ENCODE results near the gene PTP4A1. TPM values are rescaled to one million over a fixed set of nuclear protein-coding genes. Genes with fewer than 3 reads are reported as not detected.

Gene PTP4A1
- total RNA-seq, 1 donor from 2014 or later, result 181 TPM

DNA sequence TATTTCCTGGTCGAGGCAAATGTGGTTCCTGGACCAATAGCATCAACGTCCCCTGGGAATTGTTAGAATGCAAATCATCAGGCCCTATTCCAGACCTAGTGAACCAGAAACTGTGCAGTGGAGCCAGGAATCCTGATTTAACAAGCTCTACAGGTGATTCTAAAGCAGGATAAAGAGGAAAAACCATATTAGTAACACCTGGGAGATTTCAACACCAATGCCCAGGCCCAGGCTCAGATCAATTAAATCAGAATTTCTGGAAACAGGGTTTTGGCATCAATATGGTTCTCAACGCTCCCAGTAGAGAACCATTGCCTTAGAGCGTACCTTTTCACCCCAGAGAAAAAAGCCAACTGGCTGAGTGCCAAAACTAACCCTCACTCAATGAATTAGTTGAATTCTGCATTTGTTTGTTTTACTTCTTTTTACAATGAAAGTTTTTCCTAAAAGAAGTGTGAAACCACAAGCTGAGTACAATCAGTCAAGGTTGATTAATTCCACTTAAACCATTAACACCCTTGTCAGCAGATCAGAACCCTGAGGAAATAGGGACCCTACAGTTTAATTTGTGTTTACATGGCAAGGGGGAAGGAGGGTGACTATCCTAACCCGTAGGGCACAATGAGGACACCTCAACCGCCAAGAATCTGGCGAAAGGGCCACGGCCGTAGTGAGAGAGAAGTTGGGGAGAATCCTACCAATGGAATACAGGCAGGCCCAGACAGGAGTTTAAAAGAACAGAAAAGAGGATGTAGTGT, 34.9 kb upstream of the PTP4A1 start:
- FAIRE-seq (peak; percentile 86), DNase-seq (ENCODE audit: low read depth) (peak; percentile 98)
- Histone ChIP-seq H3K4me3 (ENCODE audit: low read depth, low read length) (no peak overlapping the region), H3K27me3 (ENCODE audit: control insufficient read depth, insufficient read depth, low read length) (no peaks in the 10 kb centered on the region), H3K36me3 (ENCODE audit: control insufficient read depth, insufficient read depth, low read length) (no peaks in the 10 kb centered on the region)
- TF ChIP-seq, protein P1, sequence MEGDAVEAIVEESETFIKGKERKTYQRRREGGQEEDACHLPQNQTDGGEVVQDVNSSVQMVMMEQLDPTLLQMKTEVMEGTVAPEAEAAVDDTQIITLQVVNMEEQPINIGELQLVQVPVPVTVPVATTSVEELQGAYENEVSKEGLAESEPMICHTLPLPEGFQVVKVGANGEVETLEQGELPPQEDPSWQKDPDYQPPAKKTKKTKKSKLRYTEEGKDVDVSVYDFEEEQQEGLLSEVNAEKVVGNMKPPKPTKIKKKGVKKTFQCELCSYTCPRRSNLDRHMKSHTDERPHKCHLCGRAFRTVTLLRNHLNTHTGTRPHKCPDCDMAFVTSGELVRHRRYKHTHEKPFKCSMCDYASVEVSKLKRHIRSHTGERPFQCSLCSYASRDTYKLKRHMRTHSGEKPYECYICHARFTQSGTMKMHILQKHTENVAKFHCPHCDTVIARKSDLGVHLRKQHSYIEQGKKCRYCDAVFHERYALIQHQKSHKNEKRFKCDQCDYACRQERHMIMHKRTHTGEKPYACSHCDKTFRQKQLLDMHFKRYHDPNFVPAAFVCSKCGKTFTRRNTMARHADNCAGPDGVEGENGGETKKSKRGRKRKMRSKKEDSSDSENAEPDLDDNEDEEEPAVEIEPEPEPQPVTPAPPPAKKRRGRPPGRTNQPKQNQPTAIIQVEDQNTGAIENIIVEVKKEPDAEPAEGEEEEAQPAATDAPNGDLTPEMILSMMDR (IDR thresholded peaks at IDR 0.05; ENCODE audit: insufficient read depth, low read length, severe bottlenecking), result no peak

- no peak for DNase-seq (ENCODE audit: low read depth)
- no peaks in the 10 kb centered on the region for H3K36me3 ChIP-seq (ENCODE audit: control insufficient read depth, insufficient read depth, low read length)
- no peak overlapping the region for H3K4me3 ChIP-seq (ENCODE audit: low read depth, low read length)
- no peaks in the 10 kb centered on the region for H3K27me3 ChIP-seq (ENCODE audit: control insufficient read depth, insufficient read depth, low read length)
- TF ChIP-seq, protein P1 (IDR thresholded peaks at IDR 0.05; ENCODE audit: insufficient read depth, low read length, severe bottlenecking), result no peak
- no peak for FAIRE-seq
Measured at GRCh38 chr6:63537959-63538300, 34.4 kb upstream of the PTP4A1 start.

GRCh38 chr6:63538550-63538949, 33.7 kb upstream of the PTP4A1 start:
- Histone ChIP-seq H3K36me3 (ENCODE audit: control insufficient read depth, insufficient read depth, low read length) (no peaks in the 10 kb centered on the region), H3K4me3 (ENCODE audit: low read depth, low read length) (no peak overlapping the region), H3K27me3 (ENCODE audit: control insufficient read depth, insufficient read depth, low read length) (no peaks in the 10 kb centered on the region)
- FAIRE-seq (no peak), DNase-seq (ENCODE audit: low read depth) (no peak)
- TF ChIP-seq, protein P1 (IDR thresholded peaks at IDR 0.05; ENCODE audit: insufficient read depth, low read length, severe bottlenecking), result no peak

- no peak for FAIRE-seq
- Histone ChIP-seq H3K4me3 (ENCODE audit: low read depth, low read length) (no peak overlapping the region), H3K27me3 (ENCODE audit: control insufficient read depth, insufficient read depth, low read length) (no peaks in the 10 kb centered on the region), H3K36me3 (ENCODE audit: control insufficient read depth, insufficient read depth, low read length) (no peaks in the 10 kb centered on the region)
- DNase-seq (ENCODE audit: low read depth), result no peak
- TF ChIP-seq, protein P1 (IDR thresholded peaks at IDR 0.05; ENCODE audit: insufficient read depth, low read length, severe bottlenecking), result no peak
Measured at GRCh38 chr6:63543001-63543400, 29.3 kb upstream of the PTP4A1 start.

GRCh38 chr6:63543982-63544381, 28.3 kb upstream of the PTP4A1 start:
- TF ChIP-seq, protein P1 (IDR thresholded peaks at IDR 0.05; ENCODE audit: insufficient read depth, low read length, severe bottlenecking), result no peak

GRCh38 chr6:63546236-63546635, 26.0 kb upstream of the PTP4A1 start:
- TF ChIP-seq, protein P1 (IDR thresholded peaks at IDR 0.05; ENCODE audit: insufficient read depth, low read length, severe bottlenecking), result no peak
- DNase-seq (ENCODE audit: low read depth) (no peak), FAIRE-seq (no peak)
- no peaks in the 10 kb centered on the region for H3K27me3 ChIP-seq (ENCODE audit: control insufficient read depth, insufficient read depth, low read length)
- H3K4me3 ChIP-seq (ENCODE audit: low read depth, low read length), result no peak overlapping the region
- no peaks in the 10 kb centered on the region for H3K36me3 ChIP-seq (ENCODE audit: control insufficient read depth, insufficient read depth, low read length)

More at GRCh38 chr6:63543982-63544381, 28.3 kb upstream of the PTP4A1 start:
- no peak overlapping the region for H3K4me3 ChIP-seq (ENCODE audit: low read depth, low read length)
- no peak for DNase-seq (ENCODE audit: low read depth)
- no peaks in the 10 kb centered on the region for H3K36me3 ChIP-seq (ENCODE audit: control insufficient read depth, insufficient read depth, low read length)
- FAIRE-seq, result no peak
- H3K27me3 ChIP-seq (ENCODE audit: control insufficient read depth, insufficient read depth, low read length), result no peaks in the 10 kb centered on the region

Measured in bronchial epithelial cell (primary cell).